Choroid plexus epithelial cell (primary cell): Measurements from ENCODE around the gene PPARG.
"Not testable (repeated sequence)": the region's sequence is repeated elsewhere in the genome, so short reads cannot be mapped to it uniquely, and the experiment has no call there.

Experiments
- DNase-seq: peaks from one replicate; pipeline ENCODE4 v3.0.0-alpha.2; 2010; ENCODE audit warnings: low read depth
- H3K4me3 ChIP-seq: 2 replicates; pipeline ENCODE4 v1.5.1; 2011; ENCODE audit warnings: low read depth, mild to moderate bottlenecking, control low read depth, low read length, moderate library complexity
- CTCF ChIP-seq: conservative IDR thresholded peaks from 2 replicates; pipeline ENCODE4 v1.5.1; 2011; ENCODE audit warnings: low read depth, mild to moderate bottlenecking, control low read depth, inconsistent platforms, low read length, moderate library complexity

PPARG gene

GRCh38 chr3:12465836-12466225 lies 177.0 kb downstream of the PPARG start:
- DNase-seq, result no peak
- no peak overlapping the region for H3K4me3 ChIP-seq
- no peak for TF ChIP-seq CTCF

GRCh38 chr3:12467746-12468145 lies 178.9 kb downstream of the PPARG start:
- no peak for DNase-seq
- TF ChIP-seq CTCF, result no peak
- no peak overlapping the region for H3K4me3 ChIP-seq

- no peak for DNase-seq
- H3K4me3 ChIP-seq, result no peak overlapping the region
- TF ChIP-seq CTCF, result no peak
These were observed 179.4 kb downstream of the PPARG start for GRCh38 chr3:12468276-12468675.

GRCh38 chr3:12468757-12469156 lies 179.9 kb downstream of the PPARG start:
- TF ChIP-seq CTCF, result no peak
- DNase-seq, result no peak
- H3K4me3 ChIP-seq, result no peak overlapping the region

- not testable (repeated sequence) for DNase-seq, H3K4me3 ChIP-seq
These were observed 180.4 kb downstream of the PPARG start for GRCh38 chr3:12469222-12469621.

- DNase-seq, result no peak
- TF ChIP-seq CTCF, result no peak
- no peak overlapping the region for H3K4me3 ChIP-seq
These were observed 181.2 kb downstream of the PPARG start for GRCh38 chr3:12470111-12470510.

DNA sequence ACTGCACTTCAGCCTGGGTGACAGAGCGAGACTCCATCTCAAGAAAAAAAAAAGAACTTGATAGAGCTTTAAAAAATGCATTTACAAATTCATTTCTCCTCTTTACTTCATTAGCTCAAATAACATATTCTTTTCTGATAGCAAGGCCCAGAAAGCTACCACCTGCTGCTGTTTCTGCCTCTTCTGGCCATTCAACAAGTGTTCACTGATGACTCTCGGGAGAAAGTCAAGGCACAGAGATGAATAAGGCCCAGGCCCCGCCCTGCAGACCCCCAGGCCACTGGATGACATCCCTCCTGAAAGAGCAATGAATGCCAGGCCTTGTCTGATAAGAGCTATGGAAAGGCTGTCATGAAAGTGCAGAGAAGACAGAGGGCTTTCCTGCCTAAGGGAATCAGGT lies 181.8 kb downstream of the PPARG start:
- TF ChIP-seq CTCF, result no peak
- no peak for DNase-seq
- no peak overlapping the region for H3K4me3 ChIP-seq

DNA sequence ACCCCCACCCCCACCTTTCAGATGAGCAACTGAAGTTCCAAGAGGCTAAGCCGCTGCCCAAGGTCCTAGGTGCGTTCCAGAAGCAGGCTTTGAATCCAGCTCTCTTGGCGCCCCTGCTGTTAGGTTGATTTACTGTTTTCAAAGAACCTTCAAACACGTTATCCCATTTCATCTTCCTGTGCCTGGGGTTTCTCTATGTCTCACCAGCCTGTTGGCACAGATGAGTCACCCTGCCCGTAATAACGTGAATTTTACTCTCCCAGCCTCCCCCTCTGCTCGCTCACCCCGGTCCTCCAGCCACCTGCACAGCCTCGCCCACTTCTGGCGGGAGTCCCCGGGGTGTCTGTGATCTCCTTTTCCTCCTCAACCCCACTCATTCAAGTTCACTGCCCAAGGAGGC lies 182.4 kb downstream of the PPARG start:
- H3K4me3 ChIP-seq, result no peak overlapping the region
- no peak for TF ChIP-seq CTCF
- no peak for DNase-seq
